GM23338 (cell line): ENCODE measurements around the gene PDCD4.

ENCODE experiments used
- EZH2 ChIP-seq: fragments of 200-600 bp; sonication (generic); IDR thresholded peaks from one replicate; pipeline ENCODE4 v1.8.0; 2017; ENCODE audit warnings: antibody characterized with exemption, mild to moderate bottlenecking, low read depth; ENCODE audit not compliant: unreplicated experiment
- JUNB ChIP-seq: IDR thresholded peaks from one replicate; pipeline ENCODE4 v1.6.1; 2016; ENCODE audit warnings: antibody characterized with exemption; ENCODE audit not compliant: unreplicated experiment
- POLR2AphosphoS5 ChIP-seq: IDR thresholded peaks from 2 replicates; pipeline ENCODE4 v1.6.1; 2016; ENCODE audit warnings: antibody characterized with exemption, low read depth
- ZNF331 ChIP-seq: fragments of 250-450 bp; sonication (Bioruptor Pico); IDR thresholded peaks from 2 replicates; pipeline ENCODE4 v1.5.0; 2020; ENCODE audit warnings: low read depth, mild to moderate bottlenecking, moderate library complexity
- TF ChIP-seq, protein P1 (sequence below), 2 experiments: fragments of 200-600 bp in 1 of 2; sonication (generic) in 1 of 2; conservative IDR thresholded peaks; 2 replicates each; pipeline versions ENCODE4 v1.5.1 to v1.6.1; 2016 to 2017; ENCODE audit warnings: antibody characterized with exemption in 2 of 2, low read depth in 2 of 2, mild to moderate bottlenecking in 2 of 2, moderate library complexity in 1 of 2
- TF ChIP-seq, protein P2 (sequence below): IDR thresholded peaks from one replicate; pipeline ENCODE4 v1.6.1; 2018; ENCODE audit warnings: antibody characterized with exemption; ENCODE audit not compliant: unreplicated experiment

DNA sequence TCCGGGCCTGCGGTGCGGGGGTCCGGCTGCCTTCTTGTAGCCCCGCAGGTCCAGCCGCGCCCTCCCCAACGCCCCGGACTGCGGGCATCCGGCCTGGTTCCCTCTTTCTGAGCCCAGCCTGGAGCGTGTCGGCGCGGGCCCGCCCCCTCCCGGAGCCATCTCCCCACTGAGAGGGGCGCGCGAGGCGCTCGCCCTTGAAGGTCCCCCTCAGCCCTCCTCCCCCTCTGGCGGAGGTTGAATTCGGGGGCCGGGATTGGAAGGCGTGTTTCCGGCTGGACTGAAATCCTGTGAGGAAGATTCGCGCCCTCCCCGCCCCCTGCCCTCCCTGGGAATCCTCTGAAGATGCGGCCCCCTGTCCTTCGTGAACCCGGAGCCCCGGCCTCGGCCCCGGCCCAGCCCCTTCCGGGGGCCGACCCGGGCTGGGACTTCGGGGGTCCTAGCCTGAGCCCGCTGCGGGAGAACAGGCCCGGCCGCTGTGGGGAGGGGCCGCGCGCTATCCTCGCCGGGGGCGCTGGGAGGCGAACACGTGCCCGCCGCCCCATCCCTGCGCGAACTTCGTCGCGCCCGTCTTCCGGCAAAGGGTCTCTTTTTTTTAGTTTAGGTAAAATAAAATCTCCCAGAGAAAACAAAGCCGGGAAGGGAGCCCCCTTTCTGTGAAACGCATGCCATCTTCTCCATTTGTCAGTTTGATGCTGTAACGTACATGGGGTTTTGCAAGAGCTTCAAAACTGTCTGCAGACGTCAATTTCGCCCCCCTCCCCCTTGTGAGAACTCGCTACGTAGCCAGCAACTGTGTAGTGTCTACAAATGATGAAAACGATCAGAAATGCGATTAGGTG lies 636 bp downstream of the PDCD4 start:
- TF ChIP-seq POLR2AphosphoS5 = no peak; the same call in none of the 2 replicates
- TF ChIP-seq JUNB = no peak
- TF ChIP-seq, protein P1, sequence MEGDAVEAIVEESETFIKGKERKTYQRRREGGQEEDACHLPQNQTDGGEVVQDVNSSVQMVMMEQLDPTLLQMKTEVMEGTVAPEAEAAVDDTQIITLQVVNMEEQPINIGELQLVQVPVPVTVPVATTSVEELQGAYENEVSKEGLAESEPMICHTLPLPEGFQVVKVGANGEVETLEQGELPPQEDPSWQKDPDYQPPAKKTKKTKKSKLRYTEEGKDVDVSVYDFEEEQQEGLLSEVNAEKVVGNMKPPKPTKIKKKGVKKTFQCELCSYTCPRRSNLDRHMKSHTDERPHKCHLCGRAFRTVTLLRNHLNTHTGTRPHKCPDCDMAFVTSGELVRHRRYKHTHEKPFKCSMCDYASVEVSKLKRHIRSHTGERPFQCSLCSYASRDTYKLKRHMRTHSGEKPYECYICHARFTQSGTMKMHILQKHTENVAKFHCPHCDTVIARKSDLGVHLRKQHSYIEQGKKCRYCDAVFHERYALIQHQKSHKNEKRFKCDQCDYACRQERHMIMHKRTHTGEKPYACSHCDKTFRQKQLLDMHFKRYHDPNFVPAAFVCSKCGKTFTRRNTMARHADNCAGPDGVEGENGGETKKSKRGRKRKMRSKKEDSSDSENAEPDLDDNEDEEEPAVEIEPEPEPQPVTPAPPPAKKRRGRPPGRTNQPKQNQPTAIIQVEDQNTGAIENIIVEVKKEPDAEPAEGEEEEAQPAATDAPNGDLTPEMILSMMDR (conservative IDR thresholded peaks at IDR 0.05; ENCODE audit: low read depth in 2 of 2) = peak; percentile 11 to 12; a peak in 1 of 4 replicates
- TF ChIP-seq ZNF331 (CRISPR knock-in tag) = no peak
- no peak for TF ChIP-seq EZH2
- TF ChIP-seq, protein P2, sequence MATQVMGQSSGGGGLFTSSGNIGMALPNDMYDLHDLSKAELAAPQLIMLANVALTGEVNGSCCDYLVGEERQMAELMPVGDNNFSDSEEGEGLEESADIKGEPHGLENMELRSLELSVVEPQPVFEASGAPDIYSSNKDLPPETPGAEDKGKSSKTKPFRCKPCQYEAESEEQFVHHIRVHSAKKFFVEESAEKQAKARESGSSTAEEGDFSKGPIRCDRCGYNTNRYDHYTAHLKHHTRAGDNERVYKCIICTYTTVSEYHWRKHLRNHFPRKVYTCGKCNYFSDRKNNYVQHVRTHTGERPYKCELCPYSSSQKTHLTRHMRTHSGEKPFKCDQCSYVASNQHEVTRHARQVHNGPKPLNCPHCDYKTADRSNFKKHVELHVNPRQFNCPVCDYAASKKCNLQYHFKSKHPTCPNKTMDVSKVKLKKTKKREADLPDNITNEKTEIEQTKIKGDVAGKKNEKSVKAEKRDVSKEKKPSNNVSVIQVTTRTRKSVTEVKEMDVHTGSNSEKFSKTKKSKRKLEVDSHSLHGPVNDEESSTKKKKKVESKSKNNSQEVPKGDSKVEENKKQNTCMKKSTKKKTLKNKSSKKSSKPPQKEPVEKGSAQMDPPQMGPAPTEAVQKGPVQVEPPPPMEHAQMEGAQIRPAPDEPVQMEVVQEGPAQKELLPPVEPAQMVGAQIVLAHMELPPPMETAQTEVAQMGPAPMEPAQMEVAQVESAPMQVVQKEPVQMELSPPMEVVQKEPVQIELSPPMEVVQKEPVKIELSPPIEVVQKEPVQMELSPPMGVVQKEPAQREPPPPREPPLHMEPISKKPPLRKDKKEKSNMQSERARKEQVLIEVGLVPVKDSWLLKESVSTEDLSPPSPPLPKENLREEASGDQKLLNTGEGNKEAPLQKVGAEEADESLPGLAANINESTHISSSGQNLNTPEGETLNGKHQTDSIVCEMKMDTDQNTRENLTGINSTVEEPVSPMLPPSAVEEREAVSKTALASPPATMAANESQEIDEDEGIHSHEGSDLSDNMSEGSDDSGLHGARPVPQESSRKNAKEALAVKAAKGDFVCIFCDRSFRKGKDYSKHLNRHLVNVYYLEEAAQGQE = no peak
